Fibroblast of lung (primary cell): ENCODE data around the gene TMPRSS4. TPM values are rescaled to one million over a fixed set of nuclear protein-coding genes. Genes with fewer than 3 reads are reported as not detected.

Experiments used
- DNase-seq, 2 donors: peaks; one replicate each; pipeline versions ENCODE4 v3.0.0 to v3.0.0-alpha.2; 2010; ENCODE audit warnings: low read depth in 2 of 2
- H2AFZ ChIP-seq: 2 replicates; pipeline ENCODE4 v1.5.1; 2012; ENCODE audit warnings: low read length, control low read depth, inconsistent platforms
- H3K27ac ChIP-seq: 2 replicates; pipeline ENCODE4 v1.5.1; 2011; ENCODE audit warnings: low read length, control low read depth; ENCODE audit not compliant: insufficient read depth
- H3K27me3 ChIP-seq: 2 replicates; pipeline ENCODE4 v1.5.1; 2011; ENCODE audit warnings: mild to moderate bottlenecking, low read length; ENCODE audit not compliant: control insufficient read depth, insufficient read depth
- H3K36me3 ChIP-seq: 2 replicates; pipeline ENCODE4 v1.5.1; 2011; ENCODE audit warnings: low read length; ENCODE audit not compliant: control insufficient read depth, insufficient read depth
- H3K4me1 ChIP-seq: 2 replicates; pipeline ENCODE4 v1.5.1; 2011; ENCODE audit warnings: low read length; ENCODE audit not compliant: control insufficient read depth, insufficient read depth; ENCODE audit errors: extremely low read depth
- H3K4me2 ChIP-seq: 2 replicates; pipeline ENCODE4 v1.5.1; 2011; ENCODE audit warnings: low read length, control low read depth; ENCODE audit not compliant: insufficient read depth; ENCODE audit errors: extremely low read depth
- H3K4me3 ChIP-seq, 4 experiments: fragments of 200-600 bp in 1 of 4; sonication (generic) in 1 of 4; replicated peaks in 1 of 4; 2 replicates each; pipeline ENCODE4 v1.5.1; 2011 to 2016; ENCODE audit warnings: low read length in 4 of 4, low read depth in 3 of 4, mild to moderate bottlenecking in 3 of 4, control low read depth in 2 of 4, inconsistent platforms in 1 of 4, mixed read lengths in 1 of 4; ENCODE audit not compliant: insufficient read depth in 1 of 4; ENCODE audit errors: control extremely low read depth in 1 of 4
- H3K79me2 ChIP-seq: 2 replicates; pipeline ENCODE4 v1.5.1; 2012; ENCODE audit warnings: mild to moderate bottlenecking, low read length, inconsistent platforms; ENCODE audit not compliant: control insufficient read depth, insufficient read depth
- H3K9ac ChIP-seq: 2 replicates; pipeline ENCODE4 v1.5.1; 2011; ENCODE audit warnings: mild to moderate bottlenecking, low read length, control low read depth; ENCODE audit not compliant: insufficient read depth
- H3K9me3 ChIP-seq: 2 replicates; pipeline ENCODE4 v1.5.1; 2012; ENCODE audit warnings: low read depth, low read length; ENCODE audit not compliant: control insufficient read depth, insufficient read depth
- H4K20me1 ChIP-seq: 2 replicates; pipeline ENCODE4 v1.5.1; 2011; ENCODE audit warnings: low read length; ENCODE audit not compliant: control insufficient read depth, insufficient read depth; ENCODE audit errors: extremely low read depth
- CTCF ChIP-seq, 2 donors: IDR thresholded peaks in 1 of 2; conservative IDR thresholded peaks in 1 of 2; 1 replicate in 1 of 2; 2 replicates in 1 of 2; pipeline ENCODE4 v1.5.1; 2011 to 2012; ENCODE audit warnings: low read length in 2 of 2, control low read depth in 1 of 2, inconsistent platforms in 1 of 2, low read depth in 1 of 2, mild to moderate bottlenecking in 1 of 2
- EZH2 ChIP-seq: IDR thresholded peaks from 2 replicates; pipeline ENCODE4 v1.5.1; 2012; ENCODE audit warnings: low read length, control low read depth, mild to moderate bottlenecking; ENCODE audit errors: missing control alignments
- polyA plus RNA-seq, 2 donors: library from polyadenylated mRNA; depleted of rRNA in 1 of 2; stranded (reverse) in 1 of 2; unstranded in 1 of 2; fragments of >200 nt; gene quantifications; 2 replicates each; pipeline ENCODE4 v1.2.1, GENCODE V29; 2011 to 2012; ENCODE audit warnings: missing spikeins in 1 of 2
- total RNA-seq: library from RNA; depleted of rRNA; stranded (reverse); fragments of >200 nt; gene quantifications from 2 replicates; pipeline ENCODE4 v1.2.1, GENCODE V29; 2014

The TMPRSS4 gene
- total and polyA plus RNA-seq, 2 donors (not counting 1 experiment from before 2014, with no cell fraction given) = not detected

- TF ChIP-seq CTCF (conservative IDR thresholded peaks at IDR 0.05 in 1 of 2, IDR thresholded peaks at IDR 0.05 in 1 of 2; ENCODE audit: low read depth in 1 of 2, low read length in 2 of 2) (no peak), EZH2 (no peak)
- Histone ChIP-seq H2AFZ (no peak overlapping the region), H3K9me3 (no peaks in the 10 kb centered on the region), H3K79me2 (no peaks in the 10 kb centered on the region), H3K4me3 (no peak overlapping the region), H3K9ac (no peak overlapping the region), H3K27ac (no peak overlapping the region), H3K4me2 (no peak overlapping the region), H3K4me1 (no peaks in the 10 kb centered on the region), H3K36me3 (no peaks in the 10 kb centered on the region), H3K27me3 (peaks cover 4% of the 10 kb centered on the region), H4K20me1 (no peaks in the 10 kb centered on the region)
- no peak for DNase-seq
These were observed 29.1 kb upstream of the TMPRSS4 start for GRCh38 chr11:118047749-118048148.

GRCh38 chr11:118048472-118049370, 28.2 kb upstream of the TMPRSS4 start:
- H3K9me3 ChIP-seq = no peaks in the 10 kb centered on the region
- H3K9ac ChIP-seq = no peak overlapping the region
- H3K36me3 ChIP-seq = no peaks in the 10 kb centered on the region
- no peak for DNase-seq
- TF ChIP-seq CTCF (conservative IDR thresholded peaks at IDR 0.05 in 1 of 2, IDR thresholded peaks at IDR 0.05 in 1 of 2; ENCODE audit: low read depth in 1 of 2, low read length in 2 of 2) = no peak
- no peak for TF ChIP-seq EZH2
- peaks cover 4% of the 10 kb centered on the region for H3K27me3 ChIP-seq
- H3K4me1 ChIP-seq = no peaks in the 10 kb centered on the region
- H4K20me1 ChIP-seq = no peaks in the 10 kb centered on the region
- H2AFZ ChIP-seq = no peak overlapping the region
- H3K79me2 ChIP-seq = no peaks in the 10 kb centered on the region
- no peak overlapping the region for H3K4me3 ChIP-seq
- H3K27ac ChIP-seq = no peak overlapping the region
- no peak overlapping the region for H3K4me2 ChIP-seq

DNA sequence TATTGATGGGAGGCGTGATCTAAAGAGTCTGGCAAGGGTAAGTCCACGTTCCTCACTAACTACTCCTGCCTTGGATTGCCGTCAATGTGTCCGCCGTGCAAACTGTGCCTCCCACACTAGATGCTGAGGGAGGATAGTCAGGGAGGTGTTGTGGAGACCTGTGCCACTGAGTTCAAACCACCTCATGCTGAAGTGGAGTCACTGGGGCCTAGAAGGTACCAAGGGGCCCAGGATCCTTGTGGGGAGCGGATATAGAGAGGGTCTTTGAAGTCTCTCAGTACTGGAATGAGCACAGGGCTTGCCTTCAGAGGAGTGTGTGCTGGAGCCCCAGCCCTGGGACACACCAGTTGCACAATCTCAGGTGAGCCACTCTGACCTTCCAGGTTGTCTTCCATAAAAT, 27.1 kb upstream of the TMPRSS4 start:
- TF ChIP-seq CTCF (conservative IDR thresholded peaks at IDR 0.05 in 1 of 2, IDR thresholded peaks at IDR 0.05 in 1 of 2; ENCODE audit: low read depth in 1 of 2, low read length in 2 of 2) (no peak), EZH2 (no peak)

More for the DNA sequence above, 27.1 kb upstream of the TMPRSS4 start:
- no peak overlapping the region for H3K4me3 ChIP-seq
- H3K27me3 ChIP-seq = peaks cover 4% of the 10 kb centered on the region
- no peaks in the 10 kb centered on the region for H3K9me3 ChIP-seq
- H3K9ac ChIP-seq = no peak overlapping the region
- H3K27ac ChIP-seq = no peak overlapping the region
- no peak overlapping the region for H2AFZ ChIP-seq
- no peaks in the 10 kb centered on the region for H3K4me1 ChIP-seq
- no peaks in the 10 kb centered on the region for H4K20me1 ChIP-seq
- H3K4me2 ChIP-seq = no peak overlapping the region
- DNase-seq = no peak
- no peaks in the 10 kb centered on the region for H3K36me3 ChIP-seq
- no peaks in the 10 kb centered on the region for H3K79me2 ChIP-seq
